MM.1S (cell line): ENCODE results near the gene SH3BP4.

Experiments
- EZH2 ChIP-seq: fragments of 300-600 bp; sonication (generic); optimal IDR thresholded peaks from 2 replicates; pipeline ENCODE3; 2017; ENCODE audit warnings: low read depth, mild to moderate bottlenecking, antibody characterized with exemption, low read length, mixed read lengths
- EZH2phosphoT487 ChIP-seq: fragments of 300-600 bp; sonication (generic); IDR thresholded peaks from 2 replicates; pipeline ENCODE4 v1.6.1; 2018; ENCODE audit warnings: antibody characterized with exemption, low read length
- TF ChIP-seq, protein P1 (sequence below): fragments of 300-600 bp; sonication (generic); IDR thresholded peaks from 2 replicates; pipeline ENCODE4 v1.5.1; 2016; ENCODE audit warnings: antibody characterized with exemption, low read length, mixed read lengths

DNA sequence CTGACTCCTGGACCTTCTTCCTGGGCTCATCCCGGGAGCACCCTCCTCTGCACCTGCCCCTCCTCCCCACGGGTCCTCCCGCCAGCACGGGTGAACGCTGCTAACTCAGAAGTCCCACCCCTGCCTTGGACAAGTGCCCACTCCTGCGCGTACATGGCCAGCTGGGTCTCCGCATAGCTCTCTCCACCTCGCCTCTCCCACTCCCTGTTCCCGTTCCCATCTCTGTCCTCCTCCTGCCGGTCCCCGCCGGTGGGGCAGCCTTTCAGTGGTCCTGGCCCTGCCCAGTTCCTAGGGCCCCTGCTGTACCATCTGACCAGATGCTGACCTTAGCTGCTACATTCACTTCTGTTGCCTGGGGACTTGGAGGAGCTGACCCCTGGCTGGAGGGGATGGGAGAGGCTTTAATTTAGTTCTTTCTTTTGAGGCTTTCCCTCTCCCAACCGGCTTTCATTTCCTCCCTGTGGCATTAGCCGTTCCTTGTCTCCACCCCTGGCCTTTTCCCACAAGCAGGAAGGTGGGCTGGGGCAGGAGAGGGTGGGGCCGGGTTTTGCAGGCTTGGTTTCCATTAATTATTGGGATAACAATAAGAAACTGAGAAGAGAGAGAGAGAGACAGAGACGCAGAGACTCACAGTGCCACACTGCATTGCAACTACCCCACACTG, 136.1 kb downstream of the SH3BP4 start:
- TF ChIP-seq, protein P1, sequence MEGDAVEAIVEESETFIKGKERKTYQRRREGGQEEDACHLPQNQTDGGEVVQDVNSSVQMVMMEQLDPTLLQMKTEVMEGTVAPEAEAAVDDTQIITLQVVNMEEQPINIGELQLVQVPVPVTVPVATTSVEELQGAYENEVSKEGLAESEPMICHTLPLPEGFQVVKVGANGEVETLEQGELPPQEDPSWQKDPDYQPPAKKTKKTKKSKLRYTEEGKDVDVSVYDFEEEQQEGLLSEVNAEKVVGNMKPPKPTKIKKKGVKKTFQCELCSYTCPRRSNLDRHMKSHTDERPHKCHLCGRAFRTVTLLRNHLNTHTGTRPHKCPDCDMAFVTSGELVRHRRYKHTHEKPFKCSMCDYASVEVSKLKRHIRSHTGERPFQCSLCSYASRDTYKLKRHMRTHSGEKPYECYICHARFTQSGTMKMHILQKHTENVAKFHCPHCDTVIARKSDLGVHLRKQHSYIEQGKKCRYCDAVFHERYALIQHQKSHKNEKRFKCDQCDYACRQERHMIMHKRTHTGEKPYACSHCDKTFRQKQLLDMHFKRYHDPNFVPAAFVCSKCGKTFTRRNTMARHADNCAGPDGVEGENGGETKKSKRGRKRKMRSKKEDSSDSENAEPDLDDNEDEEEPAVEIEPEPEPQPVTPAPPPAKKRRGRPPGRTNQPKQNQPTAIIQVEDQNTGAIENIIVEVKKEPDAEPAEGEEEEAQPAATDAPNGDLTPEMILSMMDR, result no peak
- TF ChIP-seq EZH2phosphoT487 (no peak), EZH2 (no peak)
